ENCODE measurements around the gene EID2B. TPM values are rescaled to one million over a fixed set of nuclear protein-coding genes. Genes with fewer than 3 reads are reported as not detected.

Gene EID2B
- total and polyA plus RNA-seq, 2 of the 13 experiments (the other 11 are each of a cell fraction or from before 2014, with no cell fraction given) = 2.5 to 3.7 TPM

DNA sequence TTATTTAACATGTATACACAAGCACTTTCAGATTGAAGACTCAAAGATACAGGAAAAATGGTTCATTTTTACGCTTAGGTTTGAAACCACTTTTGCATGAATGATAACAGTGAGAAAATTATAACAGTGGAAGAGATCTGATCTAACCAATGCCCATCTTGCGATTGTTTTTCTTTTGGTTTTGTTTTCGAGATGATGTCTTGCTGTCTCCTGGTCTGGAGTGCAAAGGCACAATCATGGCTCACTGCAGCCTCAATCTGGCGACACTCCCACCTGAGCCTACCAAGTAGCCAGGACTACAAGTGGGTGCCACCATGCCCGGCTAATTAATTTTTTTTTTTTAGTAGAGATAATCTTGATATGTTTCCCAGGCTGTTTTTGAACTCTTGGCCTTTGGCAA is 17.5 kb upstream of the EID2B start:
- in situ Hi-C loops (cut with HindIII; ENCODE audit: extremely low pct_ligation_motif_present, low pct_unique_long_range_greater_than_20kb) (loop anchor here (5.0 kb wide), 1 partner anchor 122 kb away; no protein-coding TSS in a partner anchor), intact Hi-C loops (cut with micrococcal nuclease; ENCODE audit: unreplicated experiment) (no loop called here)
- Histone ChIP-seq H3K4me3 (replicated peaks in 1 of 3; ENCODE audit: insufficient read depth in 1 of 3, low read depth in 2 of 3, low read length in 3 of 3) (no peak overlapping the region), H3K36me3 (replicated peaks in 1 of 2; ENCODE audit: control insufficient read depth in 1 of 2, insufficient read depth in 2 of 2, low read length in 2 of 2) (no peaks in the 10 kb centered on the region), H3K27ac (ENCODE audit: extremely low read length, insufficient read depth, low read length) (no peak overlapping the region), H3K4me1 (ENCODE audit: insufficient read depth, low read length) (no peaks in the 10 kb centered on the region), H4K20me1 (ENCODE audit: insufficient read depth, low read length) (no peaks in the 10 kb centered on the region), H2AFZ (ENCODE audit: low read length) (no peak overlapping the region), H3K9ac (ENCODE audit: insufficient read depth, low read depth, low read length) (no peak overlapping the region), H3K27me3 (ENCODE audit: control insufficient read depth in 1 of 2, insufficient read depth in 2 of 2, low read length in 2 of 2) (peaks cover 1 to 10% of the 10 kb centered on the region in 2 experiments; a peak in 3 of 5 replicates), H3K4me2 (ENCODE audit: low read depth, low read length) (no peak overlapping the region), H3K79me2 (ENCODE audit: insufficient read depth, low read length) (no peaks in the 10 kb centered on the region), H3K9me3 (ENCODE audit: low read length) (no peaks in the 10 kb centered on the region)
- FAIRE-seq = no peak
- no TSS peak for BruUV-seq (replicated peaks)
- TF ChIP-seq HOXA5 (CRISPR knock-in tag; IDR thresholded peaks at IDR 0.05) (no peak), ZNF577 (CRISPR knock-in tag; IDR thresholded peaks at IDR 0.05; ENCODE audit: borderline replicate concordance, low read depth) (no peak), JDP2 (CRISPR knock-in tag; IDR thresholded peaks at IDR 0.05; ENCODE audit: borderline replicate concordance) (no peak)
- TF ChIP-seq, protein P1, sequence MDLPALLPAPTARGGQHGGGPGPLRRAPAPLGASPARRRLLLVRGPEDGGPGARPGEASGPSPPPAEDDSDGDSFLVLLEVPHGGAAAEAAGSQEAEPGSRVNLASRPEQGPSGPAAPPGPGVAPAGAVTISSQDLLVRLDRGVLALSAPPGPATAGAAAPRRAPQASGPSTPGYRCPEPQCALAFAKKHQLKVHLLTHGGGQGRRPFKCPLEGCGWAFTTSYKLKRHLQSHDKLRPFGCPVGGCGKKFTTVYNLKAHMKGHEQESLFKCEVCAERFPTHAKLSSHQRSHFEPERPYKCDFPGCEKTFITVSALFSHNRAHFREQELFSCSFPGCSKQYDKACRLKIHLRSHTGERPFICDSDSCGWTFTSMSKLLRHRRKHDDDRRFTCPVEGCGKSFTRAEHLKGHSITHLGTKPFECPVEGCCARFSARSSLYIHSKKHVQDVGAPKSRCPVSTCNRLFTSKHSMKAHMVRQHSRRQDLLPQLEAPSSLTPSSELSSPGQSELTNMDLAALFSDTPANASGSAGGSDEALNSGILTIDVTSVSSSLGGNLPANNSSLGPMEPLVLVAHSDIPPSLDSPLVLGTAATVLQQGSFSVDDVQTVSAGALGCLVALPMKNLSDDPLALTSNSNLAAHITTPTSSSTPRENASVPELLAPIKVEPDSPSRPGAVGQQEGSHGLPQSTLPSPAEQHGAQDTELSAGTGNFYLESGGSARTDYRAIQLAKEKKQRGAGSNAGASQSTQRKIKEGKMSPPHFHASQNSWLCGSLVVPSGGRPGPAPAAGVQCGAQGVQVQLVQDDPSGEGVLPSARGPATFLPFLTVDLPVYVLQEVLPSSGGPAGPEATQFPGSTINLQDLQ (CRISPR knock-in tag; IDR thresholded peaks at IDR 0.05) = no peak
- TF ChIP-seq, protein P2, sequence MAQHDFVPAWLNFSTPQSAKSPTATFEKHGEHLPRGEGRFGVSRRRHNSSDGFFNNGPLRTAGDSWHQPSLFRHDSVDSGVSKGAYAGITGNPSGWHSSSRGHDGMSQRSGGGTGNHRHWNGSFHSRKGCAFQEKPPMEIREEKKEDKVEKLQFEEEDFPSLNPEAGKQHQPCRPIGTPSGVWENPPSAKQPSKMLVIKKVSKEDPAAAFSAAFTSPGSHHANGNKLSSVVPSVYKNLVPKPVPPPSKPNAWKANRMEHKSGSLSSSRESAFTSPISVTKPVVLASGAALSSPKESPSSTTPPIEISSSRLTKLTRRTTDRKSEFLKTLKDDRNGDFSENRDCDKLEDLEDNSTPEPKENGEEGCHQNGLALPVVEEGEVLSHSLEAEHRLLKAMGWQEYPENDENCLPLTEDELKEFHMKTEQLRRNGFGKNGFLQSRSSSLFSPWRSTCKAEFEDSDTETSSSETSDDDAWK (CRISPR knock-in tag; IDR thresholded peaks at IDR 0.05) = no peak
- TF ChIP-seq, protein P3, sequence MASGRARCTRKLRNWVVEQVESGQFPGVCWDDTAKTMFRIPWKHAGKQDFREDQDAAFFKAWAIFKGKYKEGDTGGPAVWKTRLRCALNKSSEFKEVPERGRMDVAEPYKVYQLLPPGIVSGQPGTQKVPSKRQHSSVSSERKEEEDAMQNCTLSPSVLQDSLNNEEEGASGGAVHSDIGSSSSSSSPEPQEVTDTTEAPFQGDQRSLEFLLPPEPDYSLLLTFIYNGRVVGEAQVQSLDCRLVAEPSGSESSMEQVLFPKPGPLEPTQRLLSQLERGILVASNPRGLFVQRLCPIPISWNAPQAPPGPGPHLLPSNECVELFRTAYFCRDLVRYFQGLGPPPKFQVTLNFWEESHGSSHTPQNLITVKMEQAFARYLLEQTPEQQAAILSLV (CRISPR knock-in tag; IDR thresholded peaks at IDR 0.05; ENCODE audit: borderline replicate concordance) = no peak
- ChIA-PET CTCF (ENCODE audit: low intra/inter-chr PET ratio, low total read pairs) (interaction anchor here (3.5 kb wide), 1 partner anchor 122 kb away, joined by 49 read pairs; no protein-coding TSS in a partner anchor), POLR2A (no interaction called here)
- no peak for DNase-seq (ENCODE audit: low spot score)
- 18% methylated on average over 5 of the region's 5 CpGs for WGBS (ENCODE audit: low lambda C conversion rate)
- no peak for ATAC-seq

All from HepG2 (cell line).